Endothelial cell of umbilical vein (primary cell): ENCODE results near the gene GAS2L2. TPM values are rescaled to one million over a fixed set of nuclear protein-coding genes. Genes with fewer than 3 reads are reported as not detected.

Experiments
- BruUV-seq: library from RNA; stranded (reverse); fragments of 400-500 nt; replicated peaks from 2 replicates; lab custom pipeline; 2021; lab: Mats Ljungman, UMichigan
- CTCF ChIA-PET: fragments of 300-600, 350-600 bp; sonication (Branson Sonifier 250); formaldehyde crosslinking; loops from one replicate; lab custom pipeline; 2021; ENCODE audit warnings: antibody characterized with exemption, inconsistent platforms; lab: Charles Lee
- POLR2A ChIA-PET: fragments of 300-600, 350-600 bp; sonication (Branson Sonifier 250); formaldehyde crosslinking; loops from one replicate; lab custom pipeline; 2021; ENCODE audit warnings: antibody characterized with exemption, inconsistent platforms; lab: Charles Lee
- DNase-seq: peaks from one replicate; pipeline ENCODE4 v3.0.0-alpha.2; 2011; ENCODE audit warnings: low read depth, low spot score
- FAIRE-seq: peaks from 2 replicates; lab custom pipeline; 2011; peaks lifted over from hg19 to GRCh38; lab: Jason Lieb, UNC
- H2AFZ ChIP-seq: 2 replicates; pipeline ENCODE4 v1.6.0; 2012; ENCODE audit warnings: low read depth, low read length, control low read depth, inconsistent platforms
- H3K27ac ChIP-seq: 2 replicates; pipeline ENCODE4 v1.5.1; 2011; ENCODE audit warnings: low read depth, mild to moderate bottlenecking, control low read depth, low read length, moderate library complexity; ENCODE audit not compliant: insufficient read depth
- H3K27me3 ChIP-seq, 2 experiments: 2 replicates each; pipeline versions ENCODE4 v1.6.0 to v1.6.1; 2011; ENCODE audit warnings: low read length in 2 of 2, mixed read lengths in 1 of 2; ENCODE audit not compliant: control insufficient read depth in 2 of 2, insufficient read depth in 2 of 2
- H3K36me3 ChIP-seq, 2 experiments: 2 replicates in 1 of 2; 3 replicates in 1 of 2; pipeline ENCODE4 v1.5.1; 2011; ENCODE audit warnings: low read length in 2 of 2, mild to moderate bottlenecking in 1 of 2, moderate library complexity in 1 of 2; ENCODE audit not compliant: control insufficient read depth in 2 of 2, insufficient read depth in 2 of 2; ENCODE audit errors: extremely low read depth in 1 of 2
- H3K4me1 ChIP-seq: 3 replicates; pipeline ENCODE4 v1.5.1; 2011; ENCODE audit warnings: mild to moderate bottlenecking, low read length; ENCODE audit not compliant: control insufficient read depth, insufficient read depth; ENCODE audit errors: extremely low read depth
- H3K4me2 ChIP-seq: 2 replicates; pipeline ENCODE4 v1.6.1; 2011; ENCODE audit warnings: low read length, control low read depth, mixed read lengths; ENCODE audit not compliant: insufficient read depth
- H3K4me3 ChIP-seq, 3 experiments: fragments of 200-600 bp in 1 of 3; sonication (generic), shearing (Covaris generic) in 1 of 3; replicated peaks in 1 of 3; 2 replicates each; pipeline ENCODE4 v1.5.1; 2011 to 2016; ENCODE audit warnings: control low read depth in 3 of 3, low read length in 3 of 3, mild to moderate bottlenecking in 2 of 3, inconsistent platforms in 1 of 3, low read depth in 1 of 3, moderate library complexity in 1 of 3; ENCODE audit not compliant: insufficient read depth in 1 of 3
- H3K79me2 ChIP-seq: 2 replicates; pipeline ENCODE4 v1.6.0; 2012; ENCODE audit warnings: low read length, inconsistent platforms; ENCODE audit not compliant: control insufficient read depth, insufficient read depth
- H3K9ac ChIP-seq: replicated peaks from 2 replicates; pipeline ENCODE3; 2011; ENCODE audit warnings: low read length, control low read depth; ENCODE audit not compliant: insufficient read depth; ENCODE audit errors: extremely low read depth
- H3K9me1 ChIP-seq: replicated peaks from 3 replicates; pipeline ENCODE4 v1.6.0; 2011; ENCODE audit warnings: mild to moderate bottlenecking, low read length; ENCODE audit not compliant: control insufficient read depth, insufficient read depth; ENCODE audit errors: extremely low read depth
- H3K9me3 ChIP-seq: replicated peaks from 2 replicates; pipeline ENCODE4 v1.5.1; 2012; ENCODE audit warnings: low read length, inconsistent platforms; ENCODE audit not compliant: control insufficient read depth, insufficient read depth
- H4K20me1 ChIP-seq: replicated peaks from 2 replicates; pipeline ENCODE3; 2011; ENCODE audit warnings: mild to moderate bottlenecking, low read length; ENCODE audit not compliant: control insufficient read depth, insufficient read depth; ENCODE audit errors: extremely low read depth
- EZH2 ChIP-seq: IDR thresholded peaks from 2 replicates; pipeline ENCODE4 v1.6.1; 2012; ENCODE audit warnings: borderline replicate concordance, low read depth, mild to moderate bottlenecking, moderate library complexity, low read length, inconsistent platforms; ENCODE audit not compliant: severe bottlenecking
- FOS ChIP-seq: IDR thresholded peaks from 2 replicates; pipeline ENCODE4 v1.6.1; 2011; ENCODE audit warnings: mild to moderate bottlenecking, low read length, moderate library complexity, borderline replicate concordance; ENCODE audit not compliant: insufficient read depth
- GATA2 ChIP-seq: IDR thresholded peaks from 2 replicates; pipeline ENCODE4 v1.7.0; 2011; ENCODE audit warnings: low read depth, mild to moderate bottlenecking, moderate library complexity, mixed read lengths, low read length; ENCODE audit not compliant: insufficient read length, insufficient read depth
- JUN ChIP-seq: IDR thresholded peaks from 2 replicates; pipeline ENCODE4 v1.6.1; 2011; ENCODE audit warnings: borderline replicate concordance, low read depth; ENCODE audit not compliant: insufficient read length, insufficient read depth
- MYC ChIP-seq: IDR thresholded peaks from one replicate; pipeline ENCODE4 v1.6.1; 2011; ENCODE audit warnings: mild to moderate bottlenecking, low read depth, low read length
- POLR2A ChIP-seq: IDR thresholded peaks from 2 replicates; pipeline ENCODE4 v1.6.1; 2012; ENCODE audit warnings: low read depth, mild to moderate bottlenecking, control low read depth, low read length
- POLR2AphosphoS5 ChIP-seq: IDR thresholded peaks from 2 replicates; pipeline ENCODE4 v1.6.1; 2012; ENCODE audit warnings: low read depth, mild to moderate bottlenecking, control low read depth, low read length, moderate library complexity; ENCODE audit not compliant: insufficient read depth
- dilution Hi-C: fragments of 300-500 bp; cut with MboI; formaldehyde crosslinking; loops from one replicate; pipeline ENCODE4 v1.15.0; 2019; ENCODE audit warnings: low sequenced_read_pairs; ENCODE audit not compliant: extremely low pct_ligation_motif_present
- intact Hi-C: fragments of 100-400 bp; cut with micrococcal nuclease; formaldehyde crosslinking; loops from one replicate; pipeline ENCODE4 v1.10.0; 2022
- polyA plus RNA-seq, 4 experiments: library from polyadenylated mRNA; depleted of rRNA in 3 of 4; stranded (reverse) in 3 of 4; unstranded in 1 of 4; fragments of >200 nt; gene quantifications; 2 replicates each; pipeline versions ENCODE4 v1.2.1 to v1.2.3, GENCODE V29; 2011 to 2012; ENCODE audit warnings: missing spikeins in 1 of 4
- total RNA-seq: library from RNA; stranded (reverse); gene quantifications from 2 replicates; pipeline ENCODE4 v1.2.3, GENCODE V29; 2021
- TF ChIP-seq, protein P1 (sequence below), 2 donors: IDR thresholded peaks; 1 replicate in 1 of 2; 2 replicates in 1 of 2; pipeline ENCODE4 v1.5.1; 2011; ENCODE audit warnings: low read length in 2 of 2, mild to moderate bottlenecking in 2 of 2, moderate library complexity in 2 of 2, control low read depth in 1 of 2, inconsistent platforms in 1 of 2, low read depth in 1 of 2; ENCODE audit not compliant: insufficient read depth in 1 of 2; ENCODE audit errors: extremely low read depth in 1 of 2
- TF ChIP-seq, protein P2 (sequence below): IDR thresholded peaks from 2 replicates; pipeline ENCODE4 v1.6.1; 2011; ENCODE audit not compliant: insufficient read depth, insufficient read length

The GAS2L2 gene
- total and polyA plus RNA-seq, 2 donors (not counting 3 experiments of a cell fraction or from before 2014, with no cell fraction given): not detected

DNA sequence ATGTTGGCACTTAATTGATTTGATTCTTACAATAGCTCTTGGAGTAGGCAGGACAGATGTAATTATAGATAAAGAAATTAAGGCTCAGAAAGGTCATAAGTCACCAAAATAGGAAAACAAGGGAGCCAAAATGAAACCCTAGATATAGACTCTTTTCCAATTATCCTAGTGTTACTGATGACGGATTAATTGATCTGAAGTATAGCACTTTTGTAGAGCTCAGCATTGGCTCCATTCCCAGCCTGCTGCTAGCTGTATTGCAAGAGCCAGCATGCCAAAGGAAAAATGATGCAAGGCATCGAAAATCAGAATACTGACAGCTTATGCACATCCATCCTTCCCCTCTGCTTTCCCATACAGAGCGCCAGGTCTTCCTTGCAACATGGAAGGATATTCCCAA lies 43.2 kb downstream of the GAS2L2 start:
- ChIA-PET CTCF (interaction anchor here (1.3 to 2.0 kb wide), 3 partner anchors 9 to 38 kb away, joined by 3 to 5 read pairs (median 3); no protein-coding TSS in a partner anchor), POLR2A (no interaction called here)
- Histone ChIP-seq H3K9me1 (no peaks in the 10 kb centered on the region), H3K4me1 (peaks cover 15% of the 10 kb centered on the region), H3K9me3 (no peaks in the 10 kb centered on the region), H4K20me1 (no peaks in the 10 kb centered on the region), H3K79me2 (no peaks in the 10 kb centered on the region), H2AFZ (no peak overlapping the region), H3K4me3 (no peak overlapping the region), H3K4me2 (no peak overlapping the region), H3K36me3 (peaks cover 7 to 9% of the 10 kb centered on the region in 2 experiments), H3K27me3 (no peaks in the 10 kb centered on the region), H3K9ac (no peak overlapping the region), H3K27ac (no peak overlapping the region)
- intact Hi-C loops (no loop called here), dilution Hi-C loops (no loop called here)
- DNase-seq: no peak
- TF ChIP-seq EZH2: no peak
- no peak for TF ChIP-seq POLR2A
- TF ChIP-seq, protein P1, sequence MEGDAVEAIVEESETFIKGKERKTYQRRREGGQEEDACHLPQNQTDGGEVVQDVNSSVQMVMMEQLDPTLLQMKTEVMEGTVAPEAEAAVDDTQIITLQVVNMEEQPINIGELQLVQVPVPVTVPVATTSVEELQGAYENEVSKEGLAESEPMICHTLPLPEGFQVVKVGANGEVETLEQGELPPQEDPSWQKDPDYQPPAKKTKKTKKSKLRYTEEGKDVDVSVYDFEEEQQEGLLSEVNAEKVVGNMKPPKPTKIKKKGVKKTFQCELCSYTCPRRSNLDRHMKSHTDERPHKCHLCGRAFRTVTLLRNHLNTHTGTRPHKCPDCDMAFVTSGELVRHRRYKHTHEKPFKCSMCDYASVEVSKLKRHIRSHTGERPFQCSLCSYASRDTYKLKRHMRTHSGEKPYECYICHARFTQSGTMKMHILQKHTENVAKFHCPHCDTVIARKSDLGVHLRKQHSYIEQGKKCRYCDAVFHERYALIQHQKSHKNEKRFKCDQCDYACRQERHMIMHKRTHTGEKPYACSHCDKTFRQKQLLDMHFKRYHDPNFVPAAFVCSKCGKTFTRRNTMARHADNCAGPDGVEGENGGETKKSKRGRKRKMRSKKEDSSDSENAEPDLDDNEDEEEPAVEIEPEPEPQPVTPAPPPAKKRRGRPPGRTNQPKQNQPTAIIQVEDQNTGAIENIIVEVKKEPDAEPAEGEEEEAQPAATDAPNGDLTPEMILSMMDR (IDR thresholded peaks at IDR 0.05; ENCODE audit: extremely low read depth in 1 of 2, insufficient read depth in 1 of 2, low read depth in 1 of 2, low read length in 2 of 2): no peak
- no peak for TF ChIP-seq GATA2
- no peak for TF ChIP-seq POLR2AphosphoS5
- no peak for TF ChIP-seq JUN
- TF ChIP-seq, protein P2, sequence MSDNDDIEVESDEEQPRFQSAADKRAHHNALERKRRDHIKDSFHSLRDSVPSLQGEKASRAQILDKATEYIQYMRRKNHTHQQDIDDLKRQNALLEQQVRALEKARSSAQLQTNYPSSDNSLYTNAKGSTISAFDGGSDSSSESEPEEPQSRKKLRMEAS: no peak
- TF ChIP-seq FOS: no peak
- no peak for TF ChIP-seq MYC
- no TSS peak for BruUV-seq
- no peak for FAIRE-seq
